Measurements from ENCODE around the gene MMP25.
A peak's percentile ranks its signal among the peaks of the same experiment; 100 is the strongest.

MMP25 gene

DNA sequence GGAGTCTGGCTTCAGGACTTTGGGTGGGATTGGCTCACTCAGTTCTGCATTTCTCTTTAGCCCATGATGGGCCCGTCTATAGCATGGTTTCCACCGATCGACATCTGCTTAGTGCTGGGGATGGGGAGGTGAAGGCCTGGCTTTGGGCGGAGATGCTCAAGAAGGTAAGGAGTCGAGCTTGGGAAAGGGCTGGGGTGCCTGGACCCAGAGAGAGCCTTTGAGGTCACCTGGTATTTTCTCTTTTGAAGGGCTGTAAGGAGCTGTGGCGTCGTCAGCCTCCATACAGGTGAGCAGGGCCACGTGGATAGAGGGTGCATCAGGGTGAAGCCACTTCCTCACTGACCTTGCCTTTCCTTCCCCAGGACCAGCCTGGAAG, 20.4 kb upstream of the MMP25 start:
- TF ChIP-seq POLR2A (IDR thresholded peaks at IDR 0.05; ENCODE audit: low read depth, low read length) (no peak), POLR2AphosphoS5 (IDR thresholded peaks at IDR 0.05; ENCODE audit: low read depth, low read length) (no peak), TAF1 (IDR thresholded peaks at IDR 0.05; ENCODE audit: borderline replicate concordance, low read depth, low read length) (no peak)
- DNase-seq (ENCODE audit: insufficient read length) = no peak
- no peak for FAIRE-seq

DNA sequence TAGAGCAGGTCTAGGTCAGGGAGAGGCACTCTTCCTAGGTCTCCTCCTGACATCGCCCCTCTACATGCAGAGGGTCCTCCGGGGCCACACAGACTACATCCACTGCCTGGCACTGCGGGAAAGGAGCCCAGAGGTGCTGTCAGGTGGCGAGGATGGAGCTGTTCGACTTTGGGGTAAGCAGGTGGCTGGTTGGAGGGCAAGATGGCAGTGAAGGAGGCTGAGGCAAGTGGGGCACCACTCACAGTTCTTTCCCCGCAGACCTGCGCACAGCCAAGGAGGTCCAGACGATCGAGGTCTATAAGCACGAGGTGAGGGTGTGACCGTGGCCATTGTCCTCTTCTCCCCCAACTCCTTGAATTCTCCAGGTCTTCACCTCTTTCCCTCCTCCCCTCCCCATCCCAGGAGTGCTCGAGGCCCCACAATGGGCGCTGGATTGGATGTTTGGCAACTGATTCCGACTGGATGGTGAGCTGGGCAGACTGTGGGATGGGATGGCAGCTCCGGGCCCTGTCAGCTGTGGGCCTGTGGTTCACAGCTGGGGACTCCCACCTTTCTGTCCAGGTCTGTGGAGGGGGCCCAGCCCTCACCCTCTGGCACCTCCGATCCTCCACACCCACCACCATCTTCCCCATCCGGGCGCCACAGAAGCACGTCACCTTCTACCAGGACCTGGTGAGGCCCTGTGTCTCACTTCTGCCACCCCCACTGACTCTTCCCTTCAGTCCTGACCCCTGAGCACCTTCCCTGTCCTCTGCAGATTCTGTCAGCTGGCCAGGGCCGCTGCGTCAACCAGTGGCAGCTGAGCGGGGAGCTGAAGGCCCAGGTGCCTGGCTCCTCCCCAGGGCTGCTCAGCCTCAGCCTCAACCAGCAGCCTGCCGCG, 19.5 kb upstream of the MMP25 start:
- FAIRE-seq = no peak
- TF ChIP-seq TAF1 (IDR thresholded peaks at IDR 0.05; ENCODE audit: borderline replicate concordance, low read depth, low read length) = no peak
- no peak for TF ChIP-seq POLR2AphosphoS5 (IDR thresholded peaks at IDR 0.05; ENCODE audit: low read depth, low read length)
- no peak for TF ChIP-seq POLR2A (IDR thresholded peaks at IDR 0.05; ENCODE audit: low read depth, low read length)
- no peak for DNase-seq (ENCODE audit: insufficient read length)

DNA sequence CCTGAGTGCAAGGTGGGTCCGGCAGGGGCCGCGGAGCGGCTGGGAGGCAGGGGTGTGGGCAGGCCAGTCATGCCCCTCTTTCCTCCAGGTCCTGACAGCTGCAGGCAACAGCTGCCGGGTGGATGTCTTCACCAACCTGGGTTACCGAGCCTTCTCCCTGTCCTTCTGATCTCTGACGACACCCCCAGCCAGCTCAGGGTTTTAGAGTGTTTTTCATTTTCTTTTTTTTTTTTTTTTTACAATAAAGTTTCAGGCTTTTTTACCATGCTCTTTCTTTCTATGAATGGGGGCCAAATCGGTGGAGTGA, 18.9 kb upstream of the MMP25 start:
- no peak for DNase-seq (ENCODE audit: insufficient read length)
- FAIRE-seq = no peak
- TF ChIP-seq POLR2A (IDR thresholded peaks at IDR 0.05; ENCODE audit: low read depth, low read length) = no peak
- TF ChIP-seq TAF1 (IDR thresholded peaks at IDR 0.05; ENCODE audit: borderline replicate concordance, low read depth, low read length) = no peak
- no peak for TF ChIP-seq POLR2AphosphoS5 (IDR thresholded peaks at IDR 0.05; ENCODE audit: low read depth, low read length)

DNA sequence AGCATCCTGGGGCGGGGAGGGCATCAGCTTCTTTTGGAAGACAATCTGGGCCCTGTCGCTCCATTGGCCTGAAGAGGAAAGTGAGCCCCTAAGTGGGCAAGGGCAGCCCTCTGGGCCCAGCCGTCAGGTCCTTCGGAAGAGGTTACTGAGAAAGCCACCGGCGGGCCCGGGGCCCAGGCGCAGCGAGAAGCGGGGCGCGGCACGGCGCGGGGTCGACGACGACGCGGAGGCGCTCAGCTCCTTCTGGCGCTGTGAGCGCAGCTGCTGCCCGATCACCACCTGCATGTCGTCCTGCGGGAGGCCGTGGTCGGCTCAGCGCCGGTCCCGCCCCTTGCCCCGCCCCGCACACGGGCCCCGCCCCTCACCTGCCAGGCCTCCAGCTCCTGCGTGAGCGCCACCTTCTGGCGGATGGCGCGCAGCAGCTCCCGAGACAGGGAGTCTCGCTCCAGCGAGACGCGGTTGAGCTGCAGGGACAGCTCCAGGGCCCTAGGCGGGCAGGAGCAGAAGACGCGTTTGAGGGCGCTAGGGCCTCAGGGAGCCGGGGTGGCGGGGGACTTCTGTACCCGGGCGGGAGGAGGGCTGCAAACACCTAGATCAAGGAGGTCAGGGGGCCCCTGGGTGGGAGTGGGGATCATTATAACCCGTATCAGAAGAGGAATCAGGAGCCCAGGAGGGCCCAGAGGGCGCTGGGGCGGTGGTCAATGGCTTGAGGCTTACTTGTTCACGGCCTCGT, 18.2 kb upstream of the MMP25 start:
- FAIRE-seq = peak; percentile 93
- TF ChIP-seq POLR2A (IDR thresholded peaks at IDR 0.05; ENCODE audit: low read depth, low read length) (no peak), POLR2AphosphoS5 (IDR thresholded peaks at IDR 0.05; ENCODE audit: low read depth, low read length) (peak; percentile 28; the same call in 1 of the 2 replicates)
- DNase-seq (ENCODE audit: insufficient read length) = peak; percentile 91

DNA sequence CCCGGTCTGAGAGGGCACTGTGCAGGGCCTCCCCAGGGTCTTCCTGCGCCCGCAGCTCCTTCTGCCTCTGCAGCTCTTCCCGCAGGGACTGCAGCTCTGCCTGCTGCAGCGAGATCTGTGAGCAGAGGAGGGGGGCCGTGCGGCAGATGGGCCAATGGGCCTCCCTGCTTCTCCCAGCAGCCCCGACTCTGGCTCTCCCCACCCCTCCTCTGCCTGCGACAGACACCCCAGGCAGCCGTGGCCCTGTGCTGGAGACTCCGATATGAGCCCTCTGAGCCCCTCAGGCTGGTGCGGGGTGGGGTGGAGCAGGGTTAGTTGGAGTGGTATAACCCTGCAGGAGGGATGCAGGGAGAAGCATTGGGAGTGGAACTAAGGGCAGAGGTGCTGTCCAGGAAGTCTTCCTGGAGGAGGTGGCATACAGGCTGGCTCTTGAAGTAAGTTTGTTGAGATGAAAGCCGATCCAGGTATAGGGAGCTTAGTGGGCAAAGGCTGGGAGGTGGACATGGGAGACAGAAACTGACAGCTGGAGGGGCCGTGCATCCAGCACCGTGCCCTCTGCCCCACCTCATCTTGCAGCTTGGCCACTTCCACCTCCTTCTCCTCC, 17.5 kb upstream of the MMP25 start:
- TF ChIP-seq POLR2AphosphoS5 (IDR thresholded peaks at IDR 0.05; ENCODE audit: low read depth, low read length) (no peak), POLR2A (IDR thresholded peaks at IDR 0.05; ENCODE audit: low read depth, low read length) (no peak), TAF1 (IDR thresholded peaks at IDR 0.05; ENCODE audit: borderline replicate concordance, low read depth, low read length) (no peak)
- DNase-seq (ENCODE audit: insufficient read length) (no peak), FAIRE-seq (no peak)

DNA sequence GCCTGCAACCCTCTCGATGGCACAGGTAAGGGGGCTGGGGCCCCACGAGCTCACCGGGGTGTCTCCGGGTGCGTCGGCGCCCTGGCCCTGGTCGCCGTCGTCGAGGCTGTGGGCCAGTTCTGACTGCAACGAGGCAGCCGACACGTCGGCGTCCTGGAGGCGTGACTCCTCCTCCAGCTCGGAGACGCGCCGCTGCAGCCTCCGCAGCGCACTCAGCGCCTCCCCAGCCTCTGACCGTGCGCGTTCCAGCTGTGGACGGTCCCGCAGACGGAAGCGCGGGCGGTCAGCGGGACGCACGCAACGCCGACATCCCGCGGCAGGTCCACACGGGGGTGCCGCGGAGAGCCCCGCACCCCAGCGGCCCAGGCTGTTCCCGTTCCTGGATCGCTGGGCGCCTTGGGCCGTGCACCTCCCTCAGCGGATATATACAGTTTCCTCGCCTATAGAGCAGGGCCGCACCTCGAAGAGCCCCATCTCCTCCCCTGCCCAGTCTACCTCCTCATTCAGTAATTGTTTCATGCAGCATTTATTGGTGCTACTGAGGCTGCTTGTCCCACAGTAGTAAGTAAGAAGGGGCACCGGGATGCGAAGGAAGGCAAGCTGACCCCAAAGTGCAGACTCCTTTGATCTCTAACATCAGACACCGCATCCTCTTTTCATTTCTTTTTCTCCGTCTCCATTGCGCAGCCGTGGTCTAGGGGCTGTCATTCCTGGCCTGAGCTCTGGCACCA, 16.7 kb upstream of the MMP25 start:
- DNase-seq (ENCODE audit: insufficient read length) = no peak
- no peak for FAIRE-seq
- TF ChIP-seq POLR2A (IDR thresholded peaks at IDR 0.05; ENCODE audit: low read depth, low read length) (no peak), POLR2AphosphoS5 (IDR thresholded peaks at IDR 0.05; ENCODE audit: low read depth, low read length) (no peak), TAF1 (IDR thresholded peaks at IDR 0.05; ENCODE audit: borderline replicate concordance, low read depth, low read length) (no peak)

DNA sequence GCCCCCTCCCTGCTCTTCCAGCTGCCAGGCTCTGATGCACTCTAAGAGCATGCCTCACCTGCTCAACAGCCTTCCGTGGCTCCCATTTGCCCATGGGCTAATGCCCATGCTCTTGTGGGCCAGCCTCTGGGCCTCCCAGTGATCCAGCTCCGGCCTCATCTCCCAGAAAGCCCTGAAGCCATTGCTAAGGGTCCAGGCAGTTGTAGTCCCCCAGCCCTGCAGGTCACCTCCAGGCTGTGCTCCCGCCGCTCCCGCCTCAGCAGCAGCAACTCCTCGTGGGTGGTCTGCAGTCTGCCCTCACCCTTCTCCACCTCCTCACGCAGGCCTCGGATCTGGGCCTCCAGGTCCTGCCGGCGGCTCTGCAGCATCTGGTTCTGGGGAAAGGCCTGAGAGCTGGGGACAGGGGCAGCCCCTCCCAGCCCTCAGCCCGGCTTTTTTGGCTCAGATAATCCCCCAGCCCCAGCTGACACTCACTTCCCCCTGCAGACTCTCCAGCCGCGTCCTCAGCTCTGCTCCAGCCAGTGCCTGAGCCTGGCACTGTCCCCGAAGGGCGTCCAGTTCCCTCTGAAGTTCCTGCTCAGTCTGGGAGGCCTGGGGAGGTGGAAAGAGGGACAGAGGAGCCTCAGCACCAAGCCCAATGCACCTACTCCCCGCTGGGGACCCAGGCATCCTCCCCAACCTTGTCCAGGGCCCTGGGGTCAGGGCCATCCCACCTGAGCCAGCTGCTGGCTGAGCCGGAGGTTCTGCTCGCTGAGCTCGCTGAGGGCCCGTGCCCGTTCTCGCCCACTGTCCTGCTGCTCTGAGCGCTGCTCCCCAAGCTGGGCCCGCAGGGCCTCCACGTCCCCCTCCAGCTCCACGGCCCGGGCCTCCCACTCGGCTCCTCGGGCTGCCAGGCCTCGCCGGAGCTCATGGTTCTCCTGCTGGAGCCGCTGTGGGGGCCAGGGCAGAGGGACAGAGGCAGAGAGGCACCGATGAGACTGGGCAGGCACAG, 15.8 kb upstream of the MMP25 start:
- no peak for FAIRE-seq
- TF ChIP-seq TAF1 (IDR thresholded peaks at IDR 0.05; ENCODE audit: borderline replicate concordance, low read depth, low read length) (no peak), POLR2AphosphoS5 (IDR thresholded peaks at IDR 0.05; ENCODE audit: low read depth, low read length) (no peak), POLR2A (IDR thresholded peaks at IDR 0.05; ENCODE audit: low read depth, low read length) (no peak)
- no peak for DNase-seq (ENCODE audit: insufficient read length)

DNA sequence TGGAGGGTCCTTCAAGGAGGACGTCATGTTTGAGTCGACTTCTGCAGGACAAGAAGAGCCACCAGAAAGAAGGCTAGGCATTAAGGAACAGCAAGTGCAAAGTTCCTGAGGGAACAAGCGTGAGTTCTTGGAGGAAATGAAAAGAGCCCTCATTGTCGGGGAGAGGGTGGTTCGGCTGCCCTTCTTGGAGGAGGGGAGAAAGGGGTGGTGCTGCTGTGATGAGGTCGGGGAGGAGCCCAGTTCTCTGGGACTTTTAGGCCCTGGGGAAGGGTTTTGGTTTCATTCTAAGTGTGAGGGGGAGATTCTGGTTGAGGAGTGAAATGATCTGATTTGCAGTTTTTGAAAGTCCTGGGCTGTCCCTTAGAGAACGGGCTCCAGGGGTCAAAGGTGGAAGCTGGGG, 13.7 kb upstream of the MMP25 start:
- FAIRE-seq = no peak
- TF ChIP-seq POLR2AphosphoS5 (IDR thresholded peaks at IDR 0.05; ENCODE audit: low read depth, low read length) (no peak), TAF1 (IDR thresholded peaks at IDR 0.05; ENCODE audit: borderline replicate concordance, low read depth, low read length) (no peak), POLR2A (IDR thresholded peaks at IDR 0.05; ENCODE audit: low read depth, low read length) (no peak)
- no peak for DNase-seq (ENCODE audit: insufficient read length)

DNA sequence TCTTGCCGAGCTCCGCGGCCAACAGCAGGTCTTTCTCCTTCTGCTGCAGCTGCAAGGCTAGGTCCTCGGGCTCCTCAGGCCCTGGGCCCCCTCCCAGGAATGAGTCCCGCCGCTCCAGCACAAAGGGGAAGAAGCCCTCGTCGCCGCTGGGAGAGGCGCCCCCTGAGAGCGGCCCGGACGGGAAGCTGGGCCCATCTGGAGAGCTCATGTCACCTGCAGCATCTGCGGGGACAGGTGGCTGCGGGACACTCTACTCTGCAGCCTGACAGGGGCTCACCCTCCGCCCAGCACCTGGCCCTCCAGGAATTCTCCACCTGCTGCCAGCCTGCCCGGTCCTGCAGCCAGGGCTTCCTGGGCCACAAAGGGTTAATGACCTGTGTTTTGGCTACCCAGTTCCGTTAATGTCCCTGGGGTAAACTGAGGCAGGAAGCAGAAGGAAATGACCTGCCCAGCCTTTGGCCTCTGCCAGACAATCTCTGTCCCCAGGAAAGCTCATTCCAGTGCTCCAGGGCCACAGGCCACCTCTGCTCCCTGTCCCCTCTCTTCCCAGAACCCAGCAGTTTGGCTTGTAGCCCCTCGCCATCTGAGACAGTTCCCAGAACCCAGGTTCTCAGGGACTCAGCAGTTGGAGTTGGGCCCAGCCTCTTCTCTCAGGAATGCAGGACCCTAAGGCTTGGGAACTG, 10.9 kb upstream of the MMP25 start:
- no peak for FAIRE-seq
- no peak for TF ChIP-seq POLR2AphosphoS5 (IDR thresholded peaks at IDR 0.05; ENCODE audit: low read depth, low read length)
- no peak for TF ChIP-seq TAF1 (IDR thresholded peaks at IDR 0.05; ENCODE audit: borderline replicate concordance, low read depth, low read length)
- no peak for TF ChIP-seq POLR2A (IDR thresholded peaks at IDR 0.05; ENCODE audit: low read depth, low read length)
- DNase-seq (ENCODE audit: insufficient read length) = no peak
